ENCODE measurements around the gene TBC1D5. TPM values are rescaled to one million over a fixed set of nuclear protein-coding genes. Genes with fewer than 3 reads are reported as not detected.
"Not testable (repeated sequence)": the region's sequence is repeated elsewhere in the genome, so short reads cannot be mapped to it uniquely, and the experiment has no call there.

Gene TBC1D5
- total RNA-seq, 1 experiment from 2014 or later = 88.0 TPM

DNA sequence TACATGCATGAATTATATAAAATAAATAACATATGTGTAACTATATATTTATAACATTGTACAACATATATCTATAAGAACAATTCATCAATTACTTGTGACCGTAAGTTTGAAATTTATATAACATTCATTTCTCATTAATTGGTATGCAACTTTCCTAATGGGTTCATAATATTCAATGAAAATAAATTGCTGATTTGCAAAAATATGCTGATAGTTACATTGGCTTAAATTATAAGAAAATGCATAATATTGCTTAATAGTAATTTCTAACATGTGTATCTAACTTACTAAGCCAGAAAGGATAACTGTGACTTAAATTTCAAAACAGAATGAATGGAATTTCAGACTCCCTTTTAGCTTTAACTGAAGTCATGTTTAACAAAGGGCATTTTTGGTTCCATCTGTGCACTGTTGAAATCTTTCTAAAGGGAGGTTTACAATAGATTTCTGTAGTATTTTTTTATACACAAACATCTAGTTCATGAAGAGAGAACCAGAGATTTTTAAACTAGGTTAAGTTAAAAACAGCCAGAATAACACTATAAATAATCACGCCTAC, 310.9 kb downstream of the TBC1D5 start:
- in situ Hi-C loops (cut with HindIII; ENCODE audit: low pct_unique_long_range_greater_than_20kb, low sequenced_read_pairs) = no loop called here
- no peak for DNase-seq (ENCODE audit: low read depth, low spot score)

DNA sequence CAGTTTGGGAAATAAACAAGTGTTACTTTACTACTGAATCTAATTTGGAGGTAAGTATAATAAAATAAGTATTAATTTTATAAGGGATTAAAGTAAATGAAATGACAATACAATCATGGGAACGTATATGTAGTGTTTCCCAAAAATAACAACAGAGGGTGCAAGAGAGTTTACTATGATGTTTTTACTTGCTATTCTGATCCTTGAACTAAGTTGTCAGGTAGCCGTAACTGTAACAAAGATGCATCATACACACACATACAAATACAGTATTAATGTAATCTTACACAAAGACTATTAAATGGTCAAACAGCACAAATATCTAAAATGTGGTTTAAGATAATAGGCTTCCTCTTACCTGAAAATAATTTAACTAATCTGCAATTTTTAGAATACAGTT, 311.4 kb downstream of the TBC1D5 start:
- in situ Hi-C loops (cut with HindIII; ENCODE audit: low pct_unique_long_range_greater_than_20kb, low sequenced_read_pairs) = no loop called here
- peak; percentile 61 for DNase-seq (ENCODE audit: low read depth, low spot score)

DNA sequence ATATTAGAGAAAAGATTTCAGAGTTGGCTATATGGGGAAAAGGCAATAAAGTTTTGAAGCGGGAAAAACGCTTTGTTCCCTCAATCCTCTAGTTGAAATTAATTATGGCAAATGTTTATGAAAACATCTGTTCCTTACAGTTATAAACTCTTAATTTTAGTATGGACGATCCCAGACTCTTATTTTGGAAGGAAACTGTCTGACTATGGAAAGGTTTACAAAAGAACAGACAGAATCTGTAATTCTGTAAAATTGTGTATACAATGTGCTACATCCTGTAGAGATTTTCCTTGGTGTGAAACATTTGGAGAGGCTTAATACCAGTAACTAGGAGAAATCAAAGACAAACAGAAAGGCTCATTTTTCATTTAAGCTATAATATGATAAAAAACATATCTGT, 311.8 kb downstream of the TBC1D5 start:
- in situ Hi-C loops (cut with HindIII; ENCODE audit: low pct_unique_long_range_greater_than_20kb, low sequenced_read_pairs) = no loop called here
- DNase-seq (ENCODE audit: low read depth, low spot score) = no peak

DNA sequence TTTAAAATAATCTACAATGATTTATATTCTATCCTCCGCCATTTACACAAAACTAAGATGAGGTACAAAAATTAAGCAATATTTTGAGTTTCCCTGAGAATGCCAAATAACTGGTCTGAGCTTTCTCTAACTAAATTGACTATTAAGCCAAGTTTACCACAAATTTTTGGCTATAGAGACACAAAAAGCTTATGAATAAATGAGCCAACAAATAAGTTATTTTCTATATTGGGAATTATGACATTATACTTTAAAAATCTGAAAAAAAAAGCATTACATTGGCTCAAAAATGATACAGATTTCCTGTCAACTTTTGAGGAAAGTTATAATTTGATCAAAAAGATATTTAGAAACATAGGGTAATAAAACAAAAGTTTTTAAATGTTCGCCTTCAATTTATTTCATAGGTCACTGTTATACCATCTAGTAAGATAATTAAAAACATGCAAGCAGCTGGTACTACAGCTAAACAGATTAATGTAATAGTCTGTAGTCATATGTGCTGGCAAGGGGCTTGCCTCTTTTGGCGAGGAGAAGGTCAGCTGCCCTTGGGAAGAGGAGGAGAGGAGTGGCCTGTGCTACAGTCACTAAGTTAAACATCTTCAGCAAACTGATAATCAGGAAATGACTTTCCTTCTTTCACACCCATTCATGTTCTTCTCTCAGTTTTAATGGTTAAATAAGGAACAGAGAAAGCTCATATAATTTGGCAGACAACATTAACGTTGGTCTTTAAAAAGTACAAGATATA, 318.5 kb downstream of the TBC1D5 start:
- in situ Hi-C loops (cut with HindIII; ENCODE audit: low pct_unique_long_range_greater_than_20kb, low sequenced_read_pairs) = no loop called here
- DNase-seq (ENCODE audit: low read depth, low spot score) = no peak

DNA sequence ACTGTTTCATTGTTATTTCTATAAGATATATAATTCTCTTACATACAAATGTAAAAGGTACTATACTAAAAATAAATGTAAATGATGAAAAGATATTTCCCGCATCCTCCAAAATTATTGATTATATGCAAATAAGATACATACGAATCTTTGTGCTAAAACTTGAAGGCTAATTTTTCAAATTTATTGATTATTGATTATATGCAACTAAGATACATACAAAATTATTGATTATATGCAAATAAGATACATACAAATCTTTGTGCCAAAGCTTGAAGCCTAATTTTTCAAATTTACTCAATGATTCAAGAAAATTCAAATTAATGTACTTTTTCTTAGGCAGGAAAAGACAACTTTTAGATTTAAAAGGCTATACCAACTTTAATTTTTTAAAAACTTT, 319.8 kb downstream of the TBC1D5 start:
- in situ Hi-C loops (cut with HindIII; ENCODE audit: low pct_unique_long_range_greater_than_20kb, low sequenced_read_pairs) = no loop called here

DNA sequence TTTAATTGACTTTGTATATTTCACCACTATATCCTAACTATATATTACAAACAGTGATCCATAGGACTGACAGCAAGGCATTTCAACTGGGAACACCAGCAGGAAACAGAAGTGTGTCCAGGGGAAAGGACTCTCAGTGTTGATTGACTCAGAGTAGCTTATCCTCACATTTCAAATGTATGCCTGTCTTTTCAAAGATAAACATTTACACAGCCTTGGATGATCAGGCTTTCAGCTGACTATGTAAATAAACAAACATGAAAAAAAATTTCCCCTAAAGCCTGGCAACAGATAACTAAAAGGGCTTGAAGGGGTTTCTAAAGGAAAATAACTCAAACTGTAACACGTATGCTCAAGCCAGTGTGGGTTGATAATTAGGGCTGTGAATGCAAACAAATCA, 321.8 kb downstream of the TBC1D5 start:
- DNase-seq (ENCODE audit: low read depth, low spot score) = no peak
- in situ Hi-C loops (cut with HindIII; ENCODE audit: low pct_unique_long_range_greater_than_20kb, low sequenced_read_pairs) = no loop called here

More for the DNA sequence above, 319.8 kb downstream of the TBC1D5 start:
- no peak for DNase-seq (ENCODE audit: low read depth, low spot score)

DNA sequence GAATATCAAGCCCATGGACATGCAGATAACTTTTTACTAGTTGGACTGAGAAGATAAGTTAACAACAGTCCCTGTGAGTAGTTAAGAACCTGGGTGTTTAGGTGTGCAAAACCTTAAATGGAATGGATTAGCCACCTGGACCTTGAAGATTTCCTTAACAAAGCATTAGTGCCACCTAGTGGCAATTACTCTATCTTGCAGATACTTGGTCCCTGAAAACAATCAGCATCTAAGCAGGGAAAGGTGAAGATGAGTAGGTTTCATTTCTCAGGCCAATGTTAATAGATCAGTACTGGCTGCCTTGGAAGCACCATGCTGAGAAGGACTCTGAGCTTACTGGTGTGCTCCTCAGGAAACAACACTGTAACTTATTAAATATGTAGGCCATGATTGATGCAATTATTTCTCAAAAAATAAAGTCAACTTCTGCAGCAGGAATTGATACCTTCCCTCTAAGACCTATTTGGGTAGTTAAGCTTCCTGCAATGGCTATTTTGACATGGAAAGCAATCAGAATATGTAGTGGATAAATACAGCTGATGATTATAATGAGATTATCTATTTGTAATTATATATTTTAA, 329.4 kb downstream of the TBC1D5 start:
- DNase-seq (ENCODE audit: low read depth, low spot score) = peak; percentile 63
- in situ Hi-C loops (cut with HindIII; ENCODE audit: low pct_unique_long_range_greater_than_20kb, low sequenced_read_pairs) = no loop called here

DNA sequence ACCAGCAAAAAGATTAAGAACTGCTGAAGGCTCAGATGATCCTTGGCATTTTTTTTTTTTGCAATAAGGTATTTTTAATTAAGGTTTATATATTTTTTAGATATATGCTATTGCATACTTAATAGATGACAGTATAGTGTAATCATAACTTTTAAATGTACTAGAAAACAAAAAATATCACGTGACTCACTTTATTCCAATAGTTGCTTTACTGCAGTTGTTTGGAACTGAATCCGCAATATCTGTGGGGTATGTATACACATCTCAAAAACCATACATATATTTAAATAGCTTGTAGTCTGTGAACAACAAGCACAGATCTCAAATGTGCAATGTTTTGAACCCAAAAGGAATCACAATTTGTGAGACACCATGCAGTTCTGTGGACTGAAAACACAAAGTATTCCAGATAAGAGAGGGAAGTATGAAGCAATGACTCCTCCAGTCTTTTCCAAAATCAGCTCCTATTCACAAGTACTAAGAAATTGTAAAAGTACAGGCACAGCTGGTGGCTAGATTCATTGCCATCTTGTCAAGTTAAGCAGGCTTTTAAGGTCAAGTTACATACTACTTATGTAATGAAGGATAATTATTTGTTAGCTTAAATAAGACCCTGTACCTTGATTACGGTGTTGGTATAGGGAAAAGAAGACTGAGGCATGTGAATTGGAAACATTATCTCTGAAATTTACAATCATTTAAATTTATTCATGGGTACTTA, 331.1 kb downstream of the TBC1D5 start:
- in situ Hi-C loops (cut with HindIII; ENCODE audit: low pct_unique_long_range_greater_than_20kb, low sequenced_read_pairs) = no loop called here
- no peak for DNase-seq (ENCODE audit: low read depth, low spot score)

DNA sequence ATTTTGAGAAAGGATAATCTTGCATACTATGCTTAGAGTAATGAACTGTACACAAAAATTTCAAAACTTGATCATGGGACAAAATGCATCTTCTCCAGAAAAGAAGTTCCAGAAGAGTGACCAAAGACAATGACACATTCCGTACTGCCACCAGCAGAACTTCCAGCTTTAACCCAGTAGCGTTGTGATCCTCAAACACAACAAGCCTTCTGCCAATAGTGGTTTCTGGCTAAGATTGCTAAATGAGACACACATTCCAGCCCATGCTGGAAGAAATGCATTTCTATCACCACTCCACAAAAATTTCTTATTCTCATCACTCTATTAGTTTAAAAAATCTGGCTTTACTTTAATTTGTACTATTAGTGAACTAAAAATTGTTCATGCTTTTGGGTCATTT, 334.9 kb downstream of the TBC1D5 start:
- DNase-seq (ENCODE audit: low read depth, low spot score) = no peak
- in situ Hi-C loops (cut with HindIII; ENCODE audit: low pct_unique_long_range_greater_than_20kb, low sequenced_read_pairs) = no loop called here

- in situ Hi-C loops (cut with HindIII; ENCODE audit: low pct_unique_long_range_greater_than_20kb, low sequenced_read_pairs) = no loop called here
- DNase-seq (ENCODE audit: low read depth, low spot score) = no peak
Measured at GRCh38 chr3:17404548-17404947, 337.9 kb downstream of the TBC1D5 start.

DNA sequence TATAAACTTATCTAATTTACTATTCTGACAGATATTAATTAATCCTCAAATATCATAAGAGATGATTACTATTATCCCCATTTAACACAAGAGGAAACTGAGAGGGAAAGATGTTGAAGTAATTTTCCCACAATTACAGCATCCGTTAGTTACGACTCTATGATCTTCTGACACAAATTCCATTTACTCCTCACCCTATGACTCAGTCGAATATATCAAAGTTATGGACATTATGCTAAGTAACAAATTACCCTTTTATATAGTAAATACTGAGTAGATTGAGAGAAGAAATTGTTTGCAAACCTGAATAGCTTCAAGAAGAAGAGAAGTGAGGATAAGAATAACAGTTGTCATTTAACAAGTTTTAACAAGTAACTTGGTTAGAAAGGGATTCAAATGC, 340.0 kb downstream of the TBC1D5 start:
- in situ Hi-C loops (cut with HindIII; ENCODE audit: low pct_unique_long_range_greater_than_20kb, low sequenced_read_pairs) = no loop called here
- no peak for DNase-seq (ENCODE audit: low read depth, low spot score)

GRCh38 chr3:17401912-17402311, 340.5 kb downstream of the TBC1D5 start:
- DNase-seq (ENCODE audit: low read depth, low spot score) = no peak
- in situ Hi-C loops (cut with HindIII; ENCODE audit: low pct_unique_long_range_greater_than_20kb, low sequenced_read_pairs) = no loop called here

DNA sequence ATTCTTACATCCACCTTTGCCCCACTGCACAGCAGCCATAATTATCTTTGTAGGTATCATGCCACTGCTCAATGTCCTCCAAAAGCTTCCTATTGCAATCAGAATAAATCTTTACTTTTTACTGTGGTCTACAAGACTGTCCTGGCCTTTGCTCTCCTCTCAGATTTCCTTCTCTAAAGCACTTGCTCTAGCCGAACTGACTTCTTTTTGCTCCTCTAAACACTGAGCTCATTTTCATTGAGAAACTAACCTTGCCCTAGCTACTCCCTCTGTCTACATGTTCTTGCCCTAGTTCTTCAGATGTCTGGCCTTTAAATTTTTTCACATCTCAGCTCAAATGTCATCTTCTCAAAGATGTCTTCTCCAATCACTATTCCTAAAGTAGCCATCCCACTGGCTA, 342.8 kb downstream of the TBC1D5 start:
- in situ Hi-C loops (cut with HindIII; ENCODE audit: low pct_unique_long_range_greater_than_20kb, low sequenced_read_pairs) = no loop called here
- no peak for DNase-seq (ENCODE audit: low read depth, low spot score)

DNA sequence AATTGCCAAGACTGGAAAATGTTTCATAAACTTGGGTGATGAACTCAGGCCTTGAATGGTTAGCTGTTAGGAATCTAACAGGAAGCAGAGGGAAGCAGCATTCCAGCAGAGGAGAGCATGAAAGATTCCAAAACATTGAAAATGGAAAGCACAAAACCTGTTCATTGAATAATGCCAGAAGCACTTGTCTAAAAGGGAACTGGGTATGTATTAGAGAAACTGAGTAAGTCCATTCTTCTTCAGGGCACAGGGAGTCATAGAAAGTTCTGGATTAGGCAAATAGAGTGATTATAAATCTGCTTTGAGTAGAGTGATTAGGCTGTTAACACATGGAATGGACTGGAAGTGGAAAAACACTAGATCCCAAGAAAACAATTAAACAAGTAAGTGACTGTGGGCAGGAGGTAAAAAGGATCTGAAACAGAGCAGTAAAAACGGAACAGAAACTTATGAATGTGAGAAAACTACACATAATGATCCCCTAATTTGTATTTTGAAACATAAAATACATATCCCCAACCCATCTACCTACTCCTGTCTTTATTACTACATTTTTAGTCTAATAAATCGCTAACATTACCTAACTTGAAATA, 343.4 kb downstream of the TBC1D5 start:
- in situ Hi-C loops (cut with HindIII; ENCODE audit: low pct_unique_long_range_greater_than_20kb, low sequenced_read_pairs) = no loop called here
- DNase-seq (ENCODE audit: low read depth, low spot score) = no peak

- DNase-seq (ENCODE audit: low read depth, low spot score) = no peak
- in situ Hi-C loops (cut with HindIII; ENCODE audit: low pct_unique_long_range_greater_than_20kb, low sequenced_read_pairs) = no loop called here
Measured at GRCh38 chr3:17396036-17396435, 346.4 kb downstream of the TBC1D5 start.

- in situ Hi-C loops (cut with HindIII; ENCODE audit: low pct_unique_long_range_greater_than_20kb, low sequenced_read_pairs) = no loop called here
- no peak for DNase-seq (ENCODE audit: low read depth, low spot score)
Measured at GRCh38 chr3:17394541-17395155, 347.8 kb downstream of the TBC1D5 start.

DNA sequence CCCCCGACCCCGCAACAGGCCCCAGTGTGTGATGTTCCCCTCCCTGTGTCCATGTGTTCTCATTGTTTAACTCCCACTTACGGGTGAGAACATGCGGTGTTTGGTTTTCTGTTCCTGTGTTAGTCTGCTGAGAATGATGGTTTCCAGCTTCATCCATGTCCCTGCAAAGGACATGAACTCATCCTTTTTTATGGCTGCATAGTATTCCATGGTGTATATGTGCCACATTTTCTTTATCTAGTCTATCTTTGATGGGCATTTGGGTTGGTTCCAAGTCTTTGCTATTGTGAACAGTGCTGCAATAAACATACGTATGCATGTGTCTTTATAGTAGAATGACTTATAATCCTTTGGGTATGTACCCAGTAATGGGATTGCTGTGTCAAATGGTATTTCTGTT, 349.9 kb downstream of the TBC1D5 start:
- DNase-seq (ENCODE audit: low read depth, low spot score); in situ Hi-C loops (cut with HindIII; ENCODE audit: low pct_unique_long_range_greater_than_20kb, low sequenced_read_pairs): not testable (repeated sequence)

- no peak for DNase-seq (ENCODE audit: low read depth, low spot score)
- in situ Hi-C loops (cut with HindIII; ENCODE audit: low pct_unique_long_range_greater_than_20kb, low sequenced_read_pairs) = no loop called here
Measured at GRCh38 chr3:17390785-17391184, 351.6 kb downstream of the TBC1D5 start.
